ENCODE measurements around the gene ZDHHC14. TPM values are rescaled to one million over a fixed set of nuclear protein-coding genes. Genes with fewer than 3 reads are reported as not detected.

ZDHHC14 gene
- total RNA-seq, 4 donors from 2014 or later: 7.3 to 14.4 (median 8.1) TPM

DNA sequence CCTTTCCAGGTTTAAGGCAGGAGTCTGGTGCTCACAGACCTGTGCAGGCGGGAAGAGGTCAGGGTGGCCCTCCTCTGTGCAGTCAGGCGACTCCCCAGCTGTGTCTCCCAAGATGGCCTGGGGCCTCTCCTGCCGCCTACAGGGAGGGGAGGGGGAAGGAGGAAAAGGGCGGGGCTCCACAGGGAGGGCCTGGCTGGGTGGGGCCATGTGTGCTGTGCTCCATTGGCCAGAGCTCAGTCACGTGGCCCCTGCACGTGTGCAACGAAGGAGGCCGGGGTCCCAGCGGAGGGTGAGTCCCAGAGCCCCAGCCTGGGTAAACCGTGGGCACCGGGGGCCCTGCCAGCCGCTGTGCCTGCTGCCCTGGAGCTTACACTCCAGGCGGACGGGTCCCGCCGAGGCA lies 211.6 kb downstream of the ZDHHC14 start:
- WGBS, 2 donors (ENCODE audit: low coverage in 1 of 2): no CpG with 5 or more reads among the region's 16 CpGs
- Histone ChIP-seq H3K4me1 (peaks cover 0 to 6% (median 0%) of the 10 kb centered on the region in 3 donors), H3K4me3 (no peak overlapping the region), H3K27ac (no peak overlapping the region), H3K9me3 (no peaks in the 10 kb centered on the region), H3K27me3 (no peaks in the 10 kb centered on the region), H3K36me3 (peaks cover 0 to 19% of the 10 kb centered on the region in 2 donors)
- no peak for ATAC-seq
- no peak for TF ChIP-seq POLR2A (IDR thresholded peaks at IDR 0.05)
- TF ChIP-seq EP300 (IDR thresholded peaks at IDR 0.05): no peak
- no peak for TF ChIP-seq POLR2AphosphoS5 (IDR thresholded peaks at IDR 0.05)
- TF ChIP-seq, protein P1, sequence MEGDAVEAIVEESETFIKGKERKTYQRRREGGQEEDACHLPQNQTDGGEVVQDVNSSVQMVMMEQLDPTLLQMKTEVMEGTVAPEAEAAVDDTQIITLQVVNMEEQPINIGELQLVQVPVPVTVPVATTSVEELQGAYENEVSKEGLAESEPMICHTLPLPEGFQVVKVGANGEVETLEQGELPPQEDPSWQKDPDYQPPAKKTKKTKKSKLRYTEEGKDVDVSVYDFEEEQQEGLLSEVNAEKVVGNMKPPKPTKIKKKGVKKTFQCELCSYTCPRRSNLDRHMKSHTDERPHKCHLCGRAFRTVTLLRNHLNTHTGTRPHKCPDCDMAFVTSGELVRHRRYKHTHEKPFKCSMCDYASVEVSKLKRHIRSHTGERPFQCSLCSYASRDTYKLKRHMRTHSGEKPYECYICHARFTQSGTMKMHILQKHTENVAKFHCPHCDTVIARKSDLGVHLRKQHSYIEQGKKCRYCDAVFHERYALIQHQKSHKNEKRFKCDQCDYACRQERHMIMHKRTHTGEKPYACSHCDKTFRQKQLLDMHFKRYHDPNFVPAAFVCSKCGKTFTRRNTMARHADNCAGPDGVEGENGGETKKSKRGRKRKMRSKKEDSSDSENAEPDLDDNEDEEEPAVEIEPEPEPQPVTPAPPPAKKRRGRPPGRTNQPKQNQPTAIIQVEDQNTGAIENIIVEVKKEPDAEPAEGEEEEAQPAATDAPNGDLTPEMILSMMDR (IDR thresholded peaks at IDR 0.05): no peak

- Histone ChIP-seq H3K27ac (no peak overlapping the region), H3K9me3 (no peaks in the 10 kb centered on the region), H3K4me1 (peaks cover 0 to 10% (median 0%) of the 10 kb centered on the region in 3 donors), H3K36me3 (peaks cover 0 to 19% of the 10 kb centered on the region in 2 donors), H3K4me3 (no peak overlapping the region), H3K27me3 (no peaks in the 10 kb centered on the region)
- WGBS, 2 donors (ENCODE audit: low coverage in 1 of 2): 90 to 95% methylated on average over 8 to 20 of the region's 21 CpGs
- TF ChIP-seq POLR2A (IDR thresholded peaks at IDR 0.05) (no peak), POLR2AphosphoS5 (IDR thresholded peaks at IDR 0.05) (no peak), EP300 (IDR thresholded peaks at IDR 0.05) (no peak)
- TF ChIP-seq, protein P1 (IDR thresholded peaks at IDR 0.05): no peak
- ATAC-seq: no peak
These were observed 212.0 kb downstream of the ZDHHC14 start for GRCh38 chr6:157592980-157593379.

DNA sequence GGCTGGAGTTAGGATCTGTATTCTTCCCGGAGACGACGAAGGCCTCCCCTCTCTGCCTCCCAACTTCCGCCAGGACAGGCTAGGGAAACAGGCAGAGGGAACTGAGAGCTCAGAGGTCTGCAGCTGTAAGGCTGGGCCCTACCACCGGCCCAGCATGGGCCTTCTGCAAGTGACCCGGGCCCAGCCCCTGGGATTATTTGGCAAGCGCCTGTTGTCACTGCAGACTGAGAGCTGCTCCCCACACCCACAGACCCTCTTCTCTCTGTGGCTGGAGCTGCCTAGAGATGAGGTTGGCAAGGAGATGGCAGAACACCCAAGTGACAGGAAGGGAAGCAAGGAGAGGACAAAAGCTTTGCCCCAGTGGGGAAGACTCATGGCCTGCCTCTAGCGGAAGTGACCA lies 212.6 kb downstream of the ZDHHC14 start:
- TF ChIP-seq, protein P1 (IDR thresholded peaks at IDR 0.05): no peak
- TF ChIP-seq POLR2A (IDR thresholded peaks at IDR 0.05): no peak
- Histone ChIP-seq H3K4me1 (peaks cover 0 to 13% (median 0%) of the 10 kb centered on the region in 3 donors), H3K27ac (no peak overlapping the region), H3K27me3 (no peaks in the 10 kb centered on the region), H3K4me3 (no peak overlapping the region), H3K9me3 (no peaks in the 10 kb centered on the region), H3K36me3 (peaks cover 0 to 19% of the 10 kb centered on the region in 2 donors)
- ATAC-seq: no peak
- 84 to 100% methylated on average over 1 to 3 of the region's 8 CpGs for WGBS, 2 donors (ENCODE audit: low coverage in 1 of 2)

DNA sequence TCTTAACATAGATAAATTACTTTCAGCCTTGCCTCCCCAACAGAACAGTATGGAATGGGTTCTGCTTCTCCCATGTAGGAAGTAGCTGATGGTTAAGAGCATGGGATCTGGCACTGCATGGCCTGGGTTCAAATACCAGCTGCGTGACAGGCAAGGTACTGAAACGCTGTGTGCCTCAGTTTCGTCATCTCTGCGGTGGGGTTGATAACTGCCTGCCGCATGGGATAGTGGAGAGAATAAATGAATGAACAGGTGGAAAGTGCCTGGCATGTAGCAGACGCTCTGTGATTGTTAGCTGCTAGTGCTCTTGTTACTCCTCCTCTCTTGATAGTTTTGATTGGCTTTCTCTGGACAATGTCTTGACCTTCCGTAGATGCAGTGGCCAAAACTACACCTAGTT lies 213.3 kb downstream of the ZDHHC14 start:
- H3K27me3 ChIP-seq: no peaks in the 10 kb centered on the region
- peaks cover 0 to 13% (median 0%) of the 10 kb centered on the region in 3 donors for H3K4me1 ChIP-seq
- H3K27ac ChIP-seq: no peak overlapping the region
- no peak for ATAC-seq
- H3K4me3 ChIP-seq: no peak overlapping the region
- TF ChIP-seq POLR2A (IDR thresholded peaks at IDR 0.05) (no peak), EP300 (IDR thresholded peaks at IDR 0.05) (no peak), POLR2AphosphoS5 (IDR thresholded peaks at IDR 0.05) (no peak)
- TF ChIP-seq, protein P1 (IDR thresholded peaks at IDR 0.05): no peak
- H3K36me3 ChIP-seq: peaks cover 0 to 19% of the 10 kb centered on the region in 2 donors
- no peaks in the 10 kb centered on the region for H3K9me3 ChIP-seq
- 95 to 97% methylated on average over 5 to 7 of the region's 7 CpGs for WGBS, 2 donors (ENCODE audit: low coverage in 1 of 2)

- no peak for ATAC-seq
- Histone ChIP-seq H3K4me1 (peaks cover 0 to 13% (median 0%) of the 10 kb centered on the region in 3 donors), H3K36me3 (peaks cover 0 to 19% of the 10 kb centered on the region in 2 donors), H3K4me3 (no peak overlapping the region), H3K9me3 (no peaks in the 10 kb centered on the region), H3K27me3 (no peaks in the 10 kb centered on the region), H3K27ac (no peak overlapping the region)
- WGBS, 2 donors (ENCODE audit: low coverage in 1 of 2): 100% methylated on average over 1 of the region's 8 CpGs; no CpG with 5 or more reads in 1 of the 2 donors
- TF ChIP-seq POLR2AphosphoS5 (IDR thresholded peaks at IDR 0.05) (no peak), POLR2A (IDR thresholded peaks at IDR 0.05) (no peak)
These were observed 214.8 kb downstream of the ZDHHC14 start for GRCh38 chr6:157595768-157596167.
